ENCODE measurements around the gene EAPP. TPM values are rescaled to one million over a fixed set of nuclear protein-coding genes. Genes with fewer than 3 reads are reported as not detected.

The EAPP gene
- total and polyA plus RNA-seq, 10 of the 15 experiments (the other 5 are each of a cell fraction or from before 2014, with no cell fraction given): 23.5 to 94.6 (median 44.7) TPM

GRCh38 chr14:34569750-34570149, 30.2 kb upstream of the EAPP start (continued):
- TF ChIP-seq RBBP5 (conservative IDR thresholded peaks at IDR 0.05) (no peak), SPI1 (IDR thresholded peaks at IDR 0.05; ENCODE audit: borderline replicate concordance, insufficient read depth, low read depth, low read length) (no peak)

- 96% methylated on average over 13 of the region's 13 CpGs for WGBS (ENCODE audit: insufficient coverage, insufficient replicate concordance, low lambda C conversion rate, missing lambda C conversion rate)
- ChIA-PET CTCF (no interaction called here), POLR2A (no interaction called here)
Measured at GRCh38 chr14:34568803-34569202, 29.3 kb upstream of the EAPP start.

More at GRCh38 chr14:34568803-34569202, 29.3 kb upstream of the EAPP start:
- Histone ChIP-seq H3K9ac (ENCODE audit: control insufficient read depth, insufficient read depth, low read length) (no peak overlapping the region), H3K79me2 (ENCODE audit: control insufficient read depth, insufficient read depth, low read length) (no peaks in the 10 kb centered on the region), H3K27me3 (replicated peaks in 1 of 2; ENCODE audit: control insufficient read depth in 2 of 2, insufficient read depth in 2 of 2, low read length in 1 of 2) (no peaks in the 10 kb centered on the region), H3K9me3 (replicated peaks; ENCODE audit: control insufficient read depth, insufficient read depth, low read length) (no peaks in the 10 kb centered on the region), H3K4me2 (ENCODE audit: control insufficient read depth, insufficient read depth) (no peak overlapping the region), H4K20me1 (ENCODE audit: control insufficient read depth, insufficient read depth) (no peaks in the 10 kb centered on the region), H2AFZ (ENCODE audit: control insufficient read depth, low read depth, low read length) (no peak overlapping the region), H3K4me1 (ENCODE audit: control insufficient read depth, insufficient read depth, low read length) (no peaks in the 10 kb centered on the region), H3K27ac (ENCODE audit: control insufficient read depth, insufficient read depth) (no peak overlapping the region), H3K4me3 (no peak overlapping the region), H3K36me3 (ENCODE audit: control insufficient read depth in 2 of 2, insufficient read depth in 2 of 2, low read length in 1 of 2) (peaks cover 6 to 28% of the 10 kb centered on the region in 2 experiments)
- DNase-seq (ENCODE audit: low read depth, low spot score) (no peak), FAIRE-seq (no peak), ATAC-seq (no peak)
- BruUV-seq (replicated peaks): no TSS peak
- in situ Hi-C loops (cut with MboI) (no loop called here), intact Hi-C loops (cut with micrococcal nuclease; ENCODE audit: unreplicated experiment) (no loop called here)
- SMC1A ChIA-PET (ENCODE audit: uncharacterized antibody, unreplicated experiment): interaction anchor here (0.7 kb wide), 1 partner anchor 354 kb away, joined by 3 read pairs; no protein-coding TSS in a partner anchor
- RAD21 ChIA-PET (ENCODE audit: unreplicated experiment): no interaction called here
- TF ChIP-seq SUPT20H (IDR thresholded peaks at IDR 0.05; ENCODE audit: borderline replicate concordance, control insufficient read depth, low read depth, low read length): no peak
- TF ChIP-seq IKZF2 (IDR thresholded peaks at IDR 0.05): no peak
- TF ChIP-seq HDAC6 (IDR thresholded peaks at IDR 0.05; ENCODE audit: unreplicated experiment): no peak
- no peak for TF ChIP-seq YBX1 (IDR thresholded peaks at IDR 0.05)
- no peak for TF ChIP-seq IKZF1 (conservative IDR thresholded peaks at IDR 0.05)
- no peak for TF ChIP-seq NBN (IDR thresholded peaks at IDR 0.05)
- no peak for TF ChIP-seq USF1 (IDR thresholded peaks at IDR 0.05; ENCODE audit: borderline replicate concordance, extremely low read length, insufficient read depth, low read depth, low read length)
- no peak for TF ChIP-seq SP1 (IDR thresholded peaks at IDR 0.05; ENCODE audit: low read depth, low read length)
- no peak for TF ChIP-seq BHLHE40 (IDR thresholded peaks at IDR 0.05; ENCODE audit: borderline replicate concordance in 1 of 2, low read depth in 2 of 2, low read length in 1 of 2)
